SKM-1 treated with dmso at 0.1 percent for 144 hours (cell line): ENCODE results near the gene ITGA11.

Experiments used
- DNase-seq: peaks from one replicate; lab custom pipeline; 2025; ENCODE audit not compliant: unreplicated experiment; lab: John Stamatoyannopoulos, UW

ITGA11 gene

GRCh38 chr15:68412218-68412617, 19.7 kb downstream of the ITGA11 start:
- no peak for DNase-seq

GRCh38 chr15:68411735-68412134, 20.2 kb downstream of the ITGA11 start:
- no peak for DNase-seq

GRCh38 chr15:68411343-68411675, 20.7 kb downstream of the ITGA11 start:
- DNase-seq = no peak

- DNase-seq = no peak
Observed at GRCh38 chr15:68410466-68411342, 21.3 kb downstream of the ITGA11 start.

- DNase-seq = no peak
Observed at GRCh38 chr15:68409736-68410370, 22.1 kb downstream of the ITGA11 start.

- DNase-seq = no peak
Observed at GRCh38 chr15:68408971-68409370, 23.0 kb downstream of the ITGA11 start.

- no peak for DNase-seq
Observed at GRCh38 chr15:68407886-68408881, 23.8 kb downstream of the ITGA11 start.

- no peak for DNase-seq
Observed at GRCh38 chr15:68407141-68407885, 24.6 kb downstream of the ITGA11 start.

- no peak for DNase-seq
Observed at GRCh38 chr15:68405378-68406250, 26.3 kb downstream of the ITGA11 start.

GRCh38 chr15:68404056-68404798, 27.7 kb downstream of the ITGA11 start:
- no peak for DNase-seq

GRCh38 chr15:68403161-68403941, 28.6 kb downstream of the ITGA11 start:
- no peak for DNase-seq

GRCh38 chr15:68402432-68403160, 29.4 kb downstream of the ITGA11 start:
- no peak for DNase-seq

- DNase-seq = no peak
Observed at GRCh38 chr15:68401496-68402431, 30.2 kb downstream of the ITGA11 start.

- no peak for DNase-seq
Observed at GRCh38 chr15:68400066-68400456, 31.9 kb downstream of the ITGA11 start.

GRCh38 chr15:68399096-68400065, 32.6 kb downstream of the ITGA11 start:
- DNase-seq = no peak
